Astrocyte (in vitro differentiated cells and primary cell): ENCODE measurements around the gene SAC3D1. TPM values are rescaled to one million over a fixed set of nuclear protein-coding genes. Genes with fewer than 3 reads are reported as not detected.

ENCODE experiments used
- DNase-seq: peaks from one replicate; pipeline ENCODE4 v3.0.0-alpha.2; 2010; ENCODE audit warnings: low read depth
- FAIRE-seq: peaks from 2 replicates; lab custom pipeline; 2011; peaks lifted over from hg19 to GRCh38; lab: Jason Lieb, UNC
- H2AFZ ChIP-seq: 2 replicates; pipeline ENCODE4 v1.6.0; 2012; ENCODE audit warnings: low read depth, low read length, inconsistent platforms
- H3K27ac ChIP-seq: 2 replicates; pipeline ENCODE4 v1.5.1; 2011; ENCODE audit warnings: low read depth, low read length, inconsistent platforms
- H3K27me3 ChIP-seq: 2 replicates; pipeline ENCODE4 v1.6.0; 2011; ENCODE audit warnings: low read length, inconsistent platforms; ENCODE audit not compliant: insufficient read depth
- H3K36me3 ChIP-seq: 2 replicates; pipeline ENCODE4 v1.5.1; 2011; ENCODE audit warnings: low read length, inconsistent platforms; ENCODE audit not compliant: insufficient read depth
- H3K4me1 ChIP-seq: 2 replicates; pipeline ENCODE4 v1.5.1; 2011; ENCODE audit warnings: low read length, inconsistent platforms; ENCODE audit not compliant: insufficient read depth
- H3K4me2 ChIP-seq: 2 replicates; pipeline ENCODE4 v1.6.0; 2012; ENCODE audit warnings: low read length, inconsistent platforms
- H3K4me3 ChIP-seq: 2 replicates; pipeline ENCODE4 v1.5.1; 2011; ENCODE audit warnings: low read depth, mild to moderate bottlenecking, low read length, inconsistent platforms; ENCODE audit not compliant: insufficient read depth
- H3K79me2 ChIP-seq: 2 replicates; pipeline ENCODE4 v1.6.0; 2012; ENCODE audit warnings: mild to moderate bottlenecking, low read length, inconsistent platforms; ENCODE audit not compliant: insufficient read depth
- H3K9ac ChIP-seq: 2 replicates; pipeline ENCODE4 v1.6.0; 2012; ENCODE audit warnings: mild to moderate bottlenecking, low read length, inconsistent platforms
- H3K9me3 ChIP-seq: 2 replicates; pipeline ENCODE4 v1.5.1; 2012; ENCODE audit warnings: low read depth, mild to moderate bottlenecking, low read length, inconsistent platforms; ENCODE audit not compliant: insufficient read depth
- H4K20me1 ChIP-seq: 2 replicates; pipeline ENCODE4 v1.6.0; 2012; ENCODE audit warnings: low read length, inconsistent platforms; ENCODE audit not compliant: insufficient read depth
- H3K27ac Mint-ChIP-seq: one replicate; pipeline ENCODE4 v1.8.0; 2021; ENCODE audit warnings: mild to moderate bottlenecking, mixed read lengths; ENCODE audit not compliant: unreplicated experiment
- H3K27me3 Mint-ChIP-seq: one replicate; pipeline ENCODE4 v1.8.0; 2021; ENCODE audit warnings: low read depth, mixed read lengths; ENCODE audit not compliant: unreplicated experiment
- H3K36me3 Mint-ChIP-seq: one replicate; pipeline ENCODE4 v1.8.0; 2021; ENCODE audit warnings: low read depth, mixed read lengths; ENCODE audit not compliant: unreplicated experiment
- H3K4me1 Mint-ChIP-seq: one replicate; pipeline ENCODE4 v1.8.0; 2021; ENCODE audit warnings: low read depth, mixed read lengths; ENCODE audit not compliant: unreplicated experiment
- H3K4me3 Mint-ChIP-seq: one replicate; pipeline ENCODE4 v1.8.0; 2021; ENCODE audit warnings: mild to moderate bottlenecking, moderate library complexity, mixed read lengths; ENCODE audit not compliant: unreplicated experiment
- H3K9me3 Mint-ChIP-seq: one replicate; pipeline ENCODE4 v1.8.0; 2021; ENCODE audit warnings: mild to moderate bottlenecking, mixed read lengths; ENCODE audit not compliant: unreplicated experiment
- CTCF ChIP-seq: IDR thresholded peaks from 2 replicates; pipeline ENCODE4 v1.5.1; 2011; ENCODE audit warnings: low read depth, mild to moderate bottlenecking, inconsistent platforms, low read length, moderate library complexity; ENCODE audit not compliant: insufficient read depth
- EZH2 ChIP-seq: IDR thresholded peaks from 2 replicates; pipeline ENCODE4 v1.6.1; 2012; ENCODE audit warnings: mild to moderate bottlenecking, low read length, inconsistent platforms; ENCODE audit not compliant: insufficient read depth
- total RNA-seq: library from RNA; stranded (reverse); gene quantifications from 2 replicates; pipeline ENCODE4 v1.2.1, GENCODE V29; 2021

The SAC3D1 gene
- total RNA-seq, 1 donor from 2014 or later = 14.6 TPM

GRCh38 chr11:65056999-65057398 is 16.0 kb downstream of the SAC3D1 start:
- H3K4me1 Mint-ChIP-seq = peaks cover 9% of the 10 kb centered on the region
- no peak overlapping the region for H3K27ac Mint-ChIP-seq
- H3K36me3 Mint-ChIP-seq = peaks cover 3% of the 10 kb centered on the region
- no peaks in the 10 kb centered on the region for H4K20me1 ChIP-seq
- H3K4me3 Mint-ChIP-seq = no peak overlapping the region
- no peak overlapping the region for H3K4me2 ChIP-seq
- TF ChIP-seq EZH2 (no peak), CTCF (no peak)
- H3K9ac ChIP-seq = no peak overlapping the region
- H3K27me3 Mint-ChIP-seq = peaks cover 45% of the 10 kb centered on the region
- no peak overlapping the region for H3K27ac ChIP-seq
- DNase-seq (no peak), FAIRE-seq (no peak)
- no peaks in the 10 kb centered on the region for H3K4me1 ChIP-seq
- no peak overlapping the region for H2AFZ ChIP-seq
- no peak overlapping the region for H3K4me3 ChIP-seq
- H3K9me3 ChIP-seq = no peaks in the 10 kb centered on the region
- no peaks in the 10 kb centered on the region for H3K9me3 Mint-ChIP-seq
- no peaks in the 10 kb centered on the region for H3K36me3 ChIP-seq
- H3K79me2 ChIP-seq = no peaks in the 10 kb centered on the region
- H3K27me3 ChIP-seq = peaks cover 3% of the 10 kb centered on the region

- H3K4me2 ChIP-seq = no peak overlapping the region
- TF ChIP-seq CTCF = no peak
- TF ChIP-seq EZH2 = no peak
- no peak overlapping the region for H3K9ac ChIP-seq
- H3K27me3 Mint-ChIP-seq = peaks cover 40% of the 10 kb centered on the region
- peaks cover 3% of the 10 kb centered on the region for H3K36me3 Mint-ChIP-seq
- H3K4me1 Mint-ChIP-seq = peaks cover 9% of the 10 kb centered on the region
- no peak overlapping the region for H3K4me3 ChIP-seq
- FAIRE-seq (no peak), DNase-seq (no peak)
- H3K9me3 Mint-ChIP-seq = no peaks in the 10 kb centered on the region
- no peaks in the 10 kb centered on the region for H3K79me2 ChIP-seq
- no peak overlapping the region for H3K4me3 Mint-ChIP-seq
- no peaks in the 10 kb centered on the region for H4K20me1 ChIP-seq
- no peak overlapping the region for H3K27ac Mint-ChIP-seq
- H3K4me1 ChIP-seq = no peaks in the 10 kb centered on the region
- H3K27me3 ChIP-seq = peaks cover 3% of the 10 kb centered on the region
- H3K9me3 ChIP-seq = no peaks in the 10 kb centered on the region
- H3K27ac ChIP-seq = no peak overlapping the region
- H2AFZ ChIP-seq = no peak overlapping the region
- H3K36me3 ChIP-seq = no peaks in the 10 kb centered on the region
Measured at GRCh38 chr11:65057526-65057925, 16.5 kb downstream of the SAC3D1 start.

- no peaks in the 10 kb centered on the region for H3K36me3 ChIP-seq
- FAIRE-seq (no peak), DNase-seq (no peak)
- no peaks in the 10 kb centered on the region for H3K9me3 Mint-ChIP-seq
- no peak overlapping the region for H3K4me2 ChIP-seq
- H3K4me1 Mint-ChIP-seq = peaks cover 9% of the 10 kb centered on the region
- TF ChIP-seq EZH2 (no peak), CTCF (no peak)
- peaks cover 40% of the 10 kb centered on the region for H3K27me3 Mint-ChIP-seq
- H3K27ac Mint-ChIP-seq = no peak overlapping the region
- no peak overlapping the region for H3K4me3 ChIP-seq
- H3K79me2 ChIP-seq = no peaks in the 10 kb centered on the region
- H3K36me3 Mint-ChIP-seq = peaks cover 3% of the 10 kb centered on the region
- no peak overlapping the region for H2AFZ ChIP-seq
- no peaks in the 10 kb centered on the region for H3K9me3 ChIP-seq
- H3K4me3 Mint-ChIP-seq = no peak overlapping the region
- H3K9ac ChIP-seq = no peak overlapping the region
- no peak overlapping the region for H3K27ac ChIP-seq
- H4K20me1 ChIP-seq = no peaks in the 10 kb centered on the region
- no peaks in the 10 kb centered on the region for H3K4me1 ChIP-seq
- H3K27me3 ChIP-seq = peaks cover 3% of the 10 kb centered on the region
Measured at GRCh38 chr11:65058012-65058411, 17.0 kb downstream of the SAC3D1 start.
